ENCODE measurements around the gene C1RL. TPM values are rescaled to one million over a fixed set of nuclear protein-coding genes. Genes with fewer than 3 reads are reported as not detected.

Gene C1RL
- polyA plus RNA-seq, 1 experiment = 50.5 TPM

DNA sequence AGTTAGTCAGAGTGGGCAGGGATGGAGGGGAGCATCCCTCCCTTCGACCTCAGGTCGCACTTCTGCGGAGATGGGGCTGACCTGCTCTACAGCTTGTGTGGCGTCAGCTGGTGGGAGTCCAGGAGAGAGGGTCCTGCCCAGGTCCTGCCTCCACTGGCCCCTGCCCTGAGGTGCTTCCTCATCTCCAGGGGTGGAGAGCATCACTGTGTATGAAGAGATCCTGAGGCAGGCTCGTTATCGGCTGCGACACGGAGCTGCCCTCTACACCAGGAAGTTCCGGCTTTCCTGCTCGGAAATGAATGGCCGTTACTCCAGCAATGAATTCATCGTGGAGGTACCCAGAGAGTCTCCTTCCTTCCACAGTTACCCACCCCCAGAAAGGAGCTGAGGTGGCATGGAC, 41.3 kb upstream of the C1RL start:
- H3K4me3 ChIP-seq (ENCODE audit: low read depth, low read length) = no peak overlapping the region
- no peak for DNase-seq (ENCODE audit: low read depth)
- H3K27me3 ChIP-seq (ENCODE audit: control insufficient read depth, insufficient read depth, low read length) = no peaks in the 10 kb centered on the region
- peaks cover 16% of the 10 kb centered on the region for H3K36me3 ChIP-seq (ENCODE audit: control insufficient read depth, insufficient read depth, low read length)
- TF ChIP-seq, protein P1, sequence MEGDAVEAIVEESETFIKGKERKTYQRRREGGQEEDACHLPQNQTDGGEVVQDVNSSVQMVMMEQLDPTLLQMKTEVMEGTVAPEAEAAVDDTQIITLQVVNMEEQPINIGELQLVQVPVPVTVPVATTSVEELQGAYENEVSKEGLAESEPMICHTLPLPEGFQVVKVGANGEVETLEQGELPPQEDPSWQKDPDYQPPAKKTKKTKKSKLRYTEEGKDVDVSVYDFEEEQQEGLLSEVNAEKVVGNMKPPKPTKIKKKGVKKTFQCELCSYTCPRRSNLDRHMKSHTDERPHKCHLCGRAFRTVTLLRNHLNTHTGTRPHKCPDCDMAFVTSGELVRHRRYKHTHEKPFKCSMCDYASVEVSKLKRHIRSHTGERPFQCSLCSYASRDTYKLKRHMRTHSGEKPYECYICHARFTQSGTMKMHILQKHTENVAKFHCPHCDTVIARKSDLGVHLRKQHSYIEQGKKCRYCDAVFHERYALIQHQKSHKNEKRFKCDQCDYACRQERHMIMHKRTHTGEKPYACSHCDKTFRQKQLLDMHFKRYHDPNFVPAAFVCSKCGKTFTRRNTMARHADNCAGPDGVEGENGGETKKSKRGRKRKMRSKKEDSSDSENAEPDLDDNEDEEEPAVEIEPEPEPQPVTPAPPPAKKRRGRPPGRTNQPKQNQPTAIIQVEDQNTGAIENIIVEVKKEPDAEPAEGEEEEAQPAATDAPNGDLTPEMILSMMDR (IDR thresholded peaks at IDR 0.05; ENCODE audit: insufficient read depth, low read depth, low read length) = no peak
- ChIA-PET CTCF (interaction anchor here (1.4 kb wide), 1 partner anchor 12 kb away, joined by 7 read pairs; no protein-coding TSS in a partner anchor), POLR2A (no interaction called here)

DNA sequence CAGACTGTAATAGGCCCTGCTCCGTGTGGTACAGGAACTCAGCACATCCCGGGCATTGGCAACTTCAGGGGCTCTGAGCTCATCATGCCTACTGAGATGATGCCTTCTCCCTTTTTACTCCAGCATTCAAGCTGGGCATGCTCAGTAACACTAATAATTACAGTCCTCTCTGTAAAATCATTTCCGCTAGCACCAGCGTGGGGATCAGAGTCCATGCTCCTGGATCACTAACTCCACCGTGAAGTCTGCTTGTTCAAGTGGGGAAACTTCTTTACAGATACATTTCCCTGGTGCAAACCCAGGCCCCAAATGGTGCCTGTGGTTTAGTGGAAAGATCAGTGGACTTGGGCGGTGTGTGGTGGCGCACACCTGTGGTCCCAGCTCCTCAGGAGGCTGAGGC, 37.9 kb upstream of the C1RL start:
- TF ChIP-seq, protein P1 (IDR thresholded peaks at IDR 0.05; ENCODE audit: insufficient read depth, low read depth, low read length) = no peak
- H3K4me3 ChIP-seq (ENCODE audit: low read depth, low read length) = no peak overlapping the region
- ChIA-PET POLR2A (no interaction called here), CTCF (interaction anchor here (0.6 to 5.2 kb wide), 5 partner anchors 16 to 172 kb away, joined by 3 to 46 read pairs (median 7); partner anchors contain the start of genes C1RL and PEX5)
- H3K27me3 ChIP-seq (ENCODE audit: control insufficient read depth, insufficient read depth, low read length) = no peaks in the 10 kb centered on the region
- peaks cover 20% of the 10 kb centered on the region for H3K36me3 ChIP-seq (ENCODE audit: control insufficient read depth, insufficient read depth, low read length)
- DNase-seq (ENCODE audit: low read depth) = no peak

DNA sequence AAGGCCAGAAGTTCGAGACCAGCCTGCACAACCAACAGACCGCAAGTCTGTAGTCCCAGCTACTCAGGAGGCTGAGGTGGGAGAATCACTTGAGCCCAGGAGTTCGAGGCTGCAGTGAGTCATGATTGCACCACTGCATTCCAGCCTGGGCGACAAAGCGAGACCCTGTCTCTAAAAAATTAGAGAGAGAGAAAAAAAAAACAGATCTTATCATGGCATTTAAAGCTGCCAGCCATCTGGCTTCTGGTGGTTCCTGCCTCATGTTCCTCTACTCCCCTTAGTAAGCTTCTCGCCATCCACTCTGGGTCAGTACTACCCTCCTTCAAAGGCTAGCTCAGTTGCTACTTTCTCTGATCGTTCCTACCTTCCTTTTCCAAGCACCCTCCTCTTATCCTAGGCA, 37.2 kb upstream of the C1RL start:
- TF ChIP-seq, protein P1 (IDR thresholded peaks at IDR 0.05; ENCODE audit: insufficient read depth, low read depth, low read length) = no peak
- DNase-seq (ENCODE audit: low read depth) = no peak
- ChIA-PET CTCF (interaction anchor here (0.6 to 5.2 kb wide), 8 partner anchors 9 to 172 kb away, joined by 3 to 46 read pairs (median 8); partner anchors contain the start of genes C1RL and PEX5), POLR2A (interaction anchor here (0.8 kb wide), 1 partner anchor 20 kb away, joined by 3 read pairs; no protein-coding TSS in a partner anchor)
- no peaks in the 10 kb centered on the region for H3K27me3 ChIP-seq (ENCODE audit: control insufficient read depth, insufficient read depth, low read length)
- H3K4me3 ChIP-seq (ENCODE audit: low read depth, low read length) = no peak overlapping the region
- H3K36me3 ChIP-seq (ENCODE audit: control insufficient read depth, insufficient read depth, low read length) = peaks cover 22% of the 10 kb centered on the region

DNA sequence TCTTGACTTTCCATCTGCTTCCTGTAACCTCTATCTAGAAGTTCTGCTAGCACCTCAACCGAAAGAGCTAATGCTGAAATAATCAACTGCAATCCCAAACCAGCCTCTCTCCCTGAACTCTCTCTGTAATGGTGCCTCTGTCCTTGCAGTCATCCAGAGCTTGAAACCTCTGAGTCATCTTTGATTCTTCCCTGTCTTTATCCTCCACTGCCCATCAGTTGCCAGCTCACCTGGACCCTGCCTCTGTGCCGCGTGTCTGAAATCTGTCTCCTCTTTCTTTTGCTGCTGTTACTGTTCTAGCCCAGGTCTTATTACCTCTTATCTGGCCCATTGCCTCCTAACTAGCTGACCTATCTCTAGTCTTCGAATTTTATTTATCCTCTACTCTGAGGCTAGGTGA, 36.7 kb upstream of the C1RL start:
- CTCF ChIA-PET = interaction anchor here (0.6 to 5.2 kb wide), 13 partner anchors 9 to 1080 kb away, joined by 3 to 46 read pairs (median 7); partner anchors contain the start of genes C1RL and PEX5
- TF ChIP-seq, protein P1 (IDR thresholded peaks at IDR 0.05; ENCODE audit: insufficient read depth, low read depth, low read length) = no peak
- Histone ChIP-seq H3K27me3 (ENCODE audit: control insufficient read depth, insufficient read depth, low read length) (no peaks in the 10 kb centered on the region), H3K36me3 (ENCODE audit: control insufficient read depth, insufficient read depth, low read length) (peaks cover 23% of the 10 kb centered on the region), H3K4me3 (ENCODE audit: low read depth, low read length) (no peak overlapping the region)
- POLR2A ChIA-PET = interaction anchor here (0.7 to 0.8 kb wide), 2 partner anchors 9 to 20 kb away, joined by 3 to 7 read pairs; no protein-coding TSS in a partner anchor
- DNase-seq (ENCODE audit: low read depth) = no peak

DNA sequence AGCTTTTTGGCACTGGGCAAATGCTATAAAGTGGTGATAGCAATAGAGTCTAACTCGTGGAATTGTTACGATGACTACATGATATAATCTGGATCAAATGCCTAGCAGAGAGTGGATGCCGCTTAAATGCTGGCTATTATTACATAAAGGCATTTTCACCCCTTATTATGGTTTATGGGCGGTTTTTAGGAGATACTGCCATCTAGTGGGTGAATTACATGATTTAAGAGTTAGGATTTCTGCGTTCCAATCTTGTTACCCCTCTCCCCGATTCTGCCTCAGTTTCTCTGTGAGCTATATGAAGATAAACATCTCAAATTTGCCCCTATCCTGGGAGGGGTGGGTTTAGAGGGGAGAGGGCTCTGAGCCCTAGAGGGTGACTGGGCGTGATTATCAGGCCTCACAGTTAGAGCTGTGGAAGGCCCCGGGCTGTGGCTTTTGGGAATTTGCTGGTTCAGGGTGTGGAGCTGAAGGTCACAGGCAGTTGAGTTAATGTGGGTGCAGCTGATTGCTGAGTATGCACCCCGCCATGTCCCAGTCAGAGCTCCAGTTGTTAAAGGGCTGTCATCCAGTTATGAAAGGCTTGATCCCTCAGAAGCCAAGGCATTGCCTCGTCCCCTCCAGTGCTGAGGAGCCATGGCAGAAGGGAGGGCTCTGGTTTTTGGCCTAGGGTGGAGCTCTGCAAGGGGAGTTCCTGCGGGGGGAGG, 35.6 kb upstream of the C1RL start:
- CTCF ChIA-PET = interaction anchor here (0.6 to 5.2 kb wide), 19 partner anchors 9 to 722 kb away, joined by 3 to 46 read pairs (median 6); partner anchors contain the start of genes C1S and PEX5
- TF ChIP-seq, protein P1 (IDR thresholded peaks at IDR 0.05; ENCODE audit: insufficient read depth, low read depth, low read length) = peak; percentile 51
- Histone ChIP-seq H3K27me3 (ENCODE audit: control insufficient read depth, insufficient read depth, low read length) (no peaks in the 10 kb centered on the region), H3K4me3 (ENCODE audit: low read depth, low read length) (no peak overlapping the region), H3K36me3 (ENCODE audit: control insufficient read depth, insufficient read depth, low read length) (peaks cover 20% of the 10 kb centered on the region)
- no peak for DNase-seq (ENCODE audit: low read depth)
- POLR2A ChIA-PET = interaction anchor here (0.7 kb wide), 1 partner anchor 10 kb away, joined by 7 read pairs; no protein-coding TSS in a partner anchor

Data from BJ (cell line).